NCI-H1048 (cell line): Measurements from ENCODE around the gene BTLA.
"Not testable (repeated sequence)": the region's sequence is repeated elsewhere in the genome, so short reads cannot be mapped to it uniquely, and the experiment has no call there.

ENCODE experiments used
- DNase-seq: peaks from one replicate; lab custom pipeline; 2025; lab: John Stamatoyannopoulos, UW

Gene BTLA

GRCh38 chr3:112491373-112491772 is 7.9 kb downstream of the BTLA start:
- no peak for DNase-seq

DNA sequence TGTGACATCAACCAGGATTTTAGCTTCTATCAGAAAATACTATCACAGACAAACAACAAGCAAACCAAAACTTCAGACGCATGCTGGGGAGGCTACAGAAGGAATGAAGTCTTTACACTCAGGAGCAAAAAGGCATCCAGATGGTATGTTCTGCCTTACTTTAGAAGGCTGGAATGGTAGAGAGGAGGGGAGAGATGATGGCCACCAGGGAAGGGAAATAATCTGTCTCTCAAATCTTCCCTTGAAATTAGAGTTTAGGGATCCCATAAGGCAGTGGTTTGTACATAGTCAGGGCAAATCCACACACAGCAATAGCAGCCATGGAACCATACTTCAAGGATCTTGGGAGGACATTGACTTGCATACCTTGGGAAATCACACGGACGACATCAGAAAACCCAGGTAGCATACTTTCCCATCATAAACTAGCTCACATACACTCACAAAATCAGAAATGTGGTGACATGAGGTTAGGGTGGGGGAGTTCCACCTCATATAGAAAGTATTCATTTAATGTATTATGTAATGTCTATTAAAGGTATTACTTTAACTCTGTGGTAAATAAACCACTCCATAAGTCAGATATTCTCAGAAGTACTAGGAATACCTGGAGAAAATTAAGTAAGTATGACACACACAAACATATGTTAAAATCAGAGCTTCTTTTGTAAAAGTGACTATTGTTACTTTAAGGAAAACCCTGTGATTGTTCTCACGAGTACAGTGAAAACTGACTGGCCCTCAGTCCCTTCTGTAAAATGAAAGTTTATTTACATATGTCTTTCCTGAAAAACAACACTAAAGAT is 9.4 kb downstream of the BTLA start:
- no peak for DNase-seq

DNA sequence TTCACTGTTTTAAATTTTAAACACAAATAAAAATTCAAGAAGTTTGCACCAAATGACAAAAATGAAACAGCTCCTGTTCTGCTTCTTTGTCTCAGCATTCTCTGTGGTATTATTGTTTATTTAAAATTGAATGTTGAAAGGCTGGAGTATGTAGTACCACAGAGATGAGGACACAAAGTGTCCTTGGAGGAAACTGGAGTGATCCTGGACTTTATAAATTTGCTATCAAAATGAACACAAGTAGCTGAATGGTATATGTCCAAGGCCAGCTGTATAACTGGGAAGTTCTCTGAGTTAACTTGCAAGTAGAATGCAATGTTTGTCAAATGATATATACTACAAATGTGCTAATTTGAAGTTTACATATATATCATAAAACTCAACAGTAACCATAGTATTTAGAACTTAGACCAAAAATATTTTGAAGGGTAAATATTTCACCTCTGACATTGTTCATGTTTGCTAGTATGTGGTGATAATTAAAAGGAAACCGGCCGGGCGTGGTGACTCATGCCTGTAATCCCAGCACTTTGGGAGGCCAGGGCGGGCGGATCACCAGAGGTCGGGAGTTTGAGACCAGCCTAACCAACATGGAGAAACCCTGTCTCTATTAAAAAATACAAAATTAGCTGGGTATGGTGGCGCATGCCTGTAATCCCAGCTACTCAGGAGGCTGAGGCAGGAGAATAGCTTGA is 12.3 kb downstream of the BTLA start:
- DNase-seq = no peak

GRCh38 chr3:112484352-112484751 is 14.9 kb downstream of the BTLA start:
- DNase-seq = no peak

GRCh38 chr3:112482675-112483074 is 16.6 kb downstream of the BTLA start:
- no peak for DNase-seq

DNA sequence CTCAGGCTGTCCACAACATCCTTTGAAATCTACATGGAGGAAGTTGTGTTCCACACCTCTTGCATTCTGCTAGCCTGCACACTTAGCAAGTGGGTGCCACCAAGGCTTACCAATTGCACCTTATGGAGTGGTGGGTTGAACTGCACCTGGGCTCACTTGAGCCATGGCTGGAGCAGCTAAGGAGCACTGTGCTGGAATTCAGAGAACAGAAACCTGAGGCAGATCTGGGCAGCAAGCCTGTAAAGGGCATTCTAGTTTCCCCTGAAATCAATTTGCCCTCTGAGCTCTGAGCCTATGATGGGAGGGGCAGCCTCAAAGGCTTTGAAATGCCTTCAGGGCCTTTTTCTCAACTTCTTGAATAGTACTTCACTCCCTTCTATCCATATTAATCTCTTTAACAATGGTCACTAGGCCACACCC is 18.0 kb downstream of the BTLA start:
- DNase-seq = no peak

- DNase-seq = no peak
Observed at GRCh38 chr3:112477891-112478290, 21.4 kb downstream of the BTLA start.

DNA sequence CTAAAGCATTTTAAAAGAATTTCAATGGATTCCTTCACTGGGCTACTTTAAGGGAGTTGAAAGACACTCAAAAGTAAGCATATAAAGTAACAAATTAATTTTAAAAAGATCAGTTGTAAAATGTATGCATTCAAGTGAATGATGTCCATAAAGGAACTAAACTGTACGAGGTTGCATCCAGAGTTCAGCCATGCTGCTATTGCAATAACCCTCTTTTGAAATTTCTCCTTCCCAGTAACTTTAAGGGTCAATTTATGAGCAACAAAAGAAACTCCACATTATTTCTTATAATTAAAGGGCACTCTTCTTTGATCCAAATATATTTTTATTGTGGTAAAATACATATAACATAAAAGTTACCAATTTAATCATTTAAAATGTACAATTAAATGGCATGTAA is 22.9 kb downstream of the BTLA start:
- no peak for DNase-seq

DNA sequence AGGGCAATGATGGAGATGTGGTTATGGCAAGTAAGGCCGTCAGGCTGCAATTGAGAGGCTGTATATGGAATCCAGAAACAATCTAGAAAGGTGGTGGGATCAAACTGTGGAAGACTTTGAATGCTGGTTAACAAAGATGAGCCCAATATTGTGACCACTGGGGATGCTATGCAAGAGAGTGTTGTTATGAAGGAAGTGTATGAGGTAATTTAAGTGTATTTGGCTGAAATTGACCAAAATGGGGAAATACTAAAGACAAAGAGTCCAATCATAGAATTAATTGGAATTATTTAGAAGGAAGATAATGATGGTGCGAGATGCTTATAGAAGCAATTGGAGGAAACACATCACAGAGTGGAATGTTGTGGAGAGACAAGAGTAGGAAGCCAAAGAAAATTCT is 24.5 kb downstream of the BTLA start:
- DNase-seq = no peak

- DNase-seq = no peak
Observed at GRCh38 chr3:112472691-112473090, 26.6 kb downstream of the BTLA start.

DNA sequence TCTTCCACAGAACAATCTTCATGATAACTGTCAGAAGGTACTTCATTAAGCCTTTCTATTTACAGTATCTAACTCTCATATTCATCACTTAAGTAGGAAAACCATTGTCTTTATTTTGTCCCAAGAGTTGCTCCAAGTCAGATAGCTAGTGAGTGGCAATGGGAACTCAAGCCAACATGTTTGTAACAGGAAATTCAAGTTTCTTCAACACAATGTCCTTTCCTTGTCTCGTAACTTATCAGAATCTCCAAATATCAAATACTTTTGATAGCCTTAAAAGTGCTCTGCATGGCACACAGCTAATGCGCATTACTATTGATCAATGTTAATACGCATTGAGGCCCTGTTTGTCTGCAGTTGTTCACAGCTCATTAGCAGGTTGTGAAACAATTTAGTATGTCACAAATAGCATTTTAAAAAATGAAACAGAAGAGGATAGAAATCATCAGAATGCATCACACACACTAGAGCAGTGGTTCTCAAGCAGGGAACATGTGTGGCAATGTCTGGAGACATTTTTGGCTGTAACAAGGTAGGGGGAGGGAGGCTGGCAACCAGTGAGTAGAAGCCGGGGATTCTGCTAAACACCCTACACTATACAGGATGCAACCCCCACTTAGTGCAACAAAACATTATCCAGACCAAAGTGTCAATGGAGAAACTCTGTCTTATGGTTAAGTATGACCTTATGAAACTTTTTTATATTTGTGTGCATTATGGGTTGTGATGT is 27.5 kb downstream of the BTLA start:
- DNase-seq = no peak

GRCh38 chr3:112470788-112471187 is 28.5 kb downstream of the BTLA start:
- no peak for DNase-seq

GRCh38 chr3:112469671-112470070 is 29.6 kb downstream of the BTLA start:
- DNase-seq = no peak

DNA sequence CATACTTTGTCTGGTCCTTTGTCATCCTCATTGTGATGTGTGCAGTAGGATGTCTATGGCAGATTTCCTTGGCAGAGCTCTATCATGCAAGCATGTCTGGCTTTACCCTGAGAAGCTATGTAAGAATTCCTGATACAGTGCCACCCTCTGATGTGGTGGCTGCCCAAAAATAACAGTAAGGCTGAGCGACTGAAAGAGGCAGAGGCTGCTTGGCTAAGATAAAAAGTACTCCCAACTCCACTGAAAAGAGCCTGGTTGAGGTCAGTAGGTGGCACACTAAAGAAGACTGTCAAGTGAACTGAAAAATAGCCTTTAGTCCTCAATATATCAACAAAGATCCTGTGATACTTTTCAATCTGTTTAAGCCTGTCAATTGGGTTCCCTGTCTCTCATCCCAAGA is 31.7 kb downstream of the BTLA start:
- DNase-seq = no peak

GRCh38 chr3:112466020-112466419 is 33.3 kb downstream of the BTLA start:
- no peak for DNase-seq

DNA sequence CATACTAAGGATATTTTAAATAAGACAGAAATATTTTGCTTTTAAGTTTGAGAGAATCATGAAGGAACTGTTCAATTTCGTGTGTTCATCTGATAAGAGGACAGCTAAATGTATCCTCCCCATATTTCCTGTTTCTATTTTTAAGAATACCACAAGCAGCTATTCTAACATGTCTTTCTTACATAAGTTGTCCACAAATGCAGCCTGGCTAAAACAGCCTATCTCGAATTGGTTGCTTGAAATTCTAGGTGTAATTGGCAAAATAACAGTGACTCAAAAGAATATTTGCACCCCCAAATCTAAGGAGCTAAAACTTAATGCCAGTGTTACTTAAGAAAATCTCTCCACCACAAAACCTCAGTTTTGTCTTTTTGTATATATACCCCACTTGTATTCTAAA is 35.0 kb downstream of the BTLA start:
- DNase-seq = no peak

- DNase-seq = no peak
Observed at GRCh38 chr3:112463250-112463649, 36.0 kb downstream of the BTLA start.

GRCh38 chr3:112461787-112462186 is 37.5 kb downstream of the BTLA start:
- not testable (repeated sequence) for DNase-seq

- no peak for DNase-seq
Observed at GRCh38 chr3:112460519-112461195, 38.6 kb downstream of the BTLA start.

DNA sequence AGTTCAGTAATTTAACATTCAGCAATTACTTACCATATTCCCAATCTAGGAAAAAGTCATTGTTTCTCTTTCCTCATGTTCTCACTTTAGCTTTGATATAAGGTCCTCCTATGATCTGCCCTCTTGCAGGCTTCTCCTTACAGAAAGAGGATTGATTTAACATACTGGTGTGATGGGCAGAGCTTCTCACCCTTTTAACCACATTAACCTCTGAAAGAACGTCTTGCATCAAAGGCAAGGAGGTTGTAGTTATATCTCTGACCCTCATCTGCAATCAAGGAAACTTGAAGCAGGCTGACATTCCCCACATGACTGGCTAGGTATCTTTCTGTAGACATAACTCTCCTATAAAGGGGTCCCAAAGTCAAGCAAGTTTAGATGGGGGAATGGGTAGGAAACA is 39.5 kb downstream of the BTLA start:
- no peak for DNase-seq

DNA sequence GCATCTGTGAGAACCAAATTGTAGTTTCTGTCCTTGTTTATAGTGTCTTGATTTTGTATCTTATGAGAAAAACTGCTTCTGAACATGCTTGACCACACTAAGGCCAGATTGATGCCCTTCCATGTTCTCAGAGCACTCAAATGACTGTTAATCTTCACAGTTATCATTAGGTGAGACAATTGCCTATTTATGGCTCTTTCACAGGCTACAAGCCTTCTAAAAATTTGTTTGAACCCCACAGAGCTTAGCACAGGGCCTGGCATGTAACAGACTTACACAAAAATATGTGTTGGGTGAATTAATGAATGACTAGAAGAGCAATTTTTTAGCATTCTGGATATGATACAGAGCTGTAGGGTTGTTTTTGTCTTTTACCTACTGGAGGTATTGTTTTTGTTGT is 43.1 kb downstream of the BTLA start:
- no peak for DNase-seq

DNA sequence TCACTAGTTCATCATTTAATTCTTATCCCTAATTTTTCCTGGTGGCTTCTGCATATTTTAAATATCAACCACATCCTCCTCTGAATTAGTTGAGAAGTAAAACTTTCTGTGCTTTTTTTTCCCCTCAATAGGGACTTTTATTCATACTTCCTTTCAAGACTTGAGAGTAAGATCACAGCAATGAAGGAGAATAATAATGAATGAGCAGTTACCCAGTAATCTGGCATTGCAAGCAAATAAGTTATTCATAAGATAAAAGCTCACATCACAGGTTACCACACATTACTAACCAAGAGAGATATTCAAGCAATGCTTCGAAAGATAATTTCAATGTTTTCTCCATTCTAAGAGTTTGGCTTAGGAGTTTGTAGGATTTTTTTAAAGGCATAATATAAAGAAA is 50.3 kb downstream of the BTLA start:
- no peak for DNase-seq
